GM19397 (cell line): ENCODE data around the gene TMEM130.

ENCODE experiments used
- ATAC-seq: cut with Tn5 transposase; IDR thresholded peaks from one replicate; pipeline ENCODE4 v1.9.1; 2021; ENCODE audit warnings: mild to moderate bottlenecking, moderate library complexity; ENCODE audit not compliant: unreplicated experiment

The TMEM130 gene, protein sequence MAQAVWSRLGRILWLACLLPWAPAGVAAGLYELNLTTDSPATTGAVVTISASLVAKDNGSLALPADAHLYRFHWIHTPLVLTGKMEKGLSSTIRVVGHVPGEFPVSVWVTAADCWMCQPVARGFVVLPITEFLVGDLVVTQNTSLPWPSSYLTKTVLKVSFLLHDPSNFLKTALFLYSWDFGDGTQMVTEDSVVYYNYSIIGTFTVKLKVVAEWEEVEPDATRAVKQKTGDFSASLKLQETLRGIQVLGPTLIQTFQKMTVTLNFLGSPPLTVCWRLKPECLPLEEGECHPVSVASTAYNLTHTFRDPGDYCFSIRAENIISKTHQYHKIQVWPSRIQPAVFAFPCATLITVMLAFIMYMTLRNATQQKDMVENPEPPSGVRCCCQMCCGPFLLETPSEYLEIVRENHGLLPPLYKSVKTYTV

DNA sequence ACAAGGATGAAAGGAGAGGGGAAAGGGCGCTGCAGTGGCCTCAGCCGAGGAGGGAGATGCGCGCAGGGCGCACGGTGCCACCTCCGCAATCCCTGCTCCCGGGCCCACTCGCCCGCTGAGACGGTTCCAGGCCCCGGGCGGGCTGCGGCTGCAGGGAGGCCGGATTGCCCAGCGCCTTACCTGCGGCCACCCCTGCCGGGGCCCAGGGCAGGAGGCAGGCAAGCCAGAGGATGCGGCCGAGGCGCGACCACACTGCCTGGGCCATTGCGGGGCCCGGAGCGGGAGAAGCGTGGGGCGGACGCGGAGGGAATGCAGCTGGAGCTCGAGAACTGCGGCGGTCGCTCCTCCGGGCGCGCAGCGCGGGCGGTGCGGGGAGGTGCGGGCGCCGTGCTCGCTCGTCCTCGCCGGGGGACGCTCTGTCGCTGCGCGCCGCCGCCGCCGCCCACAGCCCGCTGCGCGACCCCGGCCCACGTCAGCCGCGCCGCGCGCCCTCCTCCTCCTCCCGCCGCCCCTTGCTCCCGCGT, at the start of gene TMEM130:
TSS of gene TMEM130 (minus strand) at position 418 of the 524 bp plus-strand sequence. CDS start at position 265, 153 bp downstream.
- ATAC-seq: peak; percentile 22

DNA sequence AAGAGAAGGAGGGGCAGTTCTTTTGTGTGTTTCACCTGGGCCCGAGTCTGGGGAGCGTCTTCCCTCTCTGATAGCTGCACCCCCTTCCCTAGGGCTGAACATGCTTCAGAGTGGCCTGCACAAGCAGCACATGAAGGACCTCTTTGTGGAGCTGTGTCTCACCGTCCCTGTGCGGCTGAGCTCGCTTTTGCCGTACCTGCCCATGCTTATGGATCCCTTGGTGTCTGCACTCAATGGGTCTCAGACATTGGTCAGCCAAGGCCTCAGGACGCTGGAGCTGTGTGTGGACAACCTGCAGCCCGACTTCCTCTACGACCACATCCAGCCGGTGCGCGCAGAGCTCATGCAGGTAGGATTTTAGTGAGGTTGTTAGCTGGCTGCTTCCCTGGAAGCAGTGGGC, 47.5 kb upstream of the TMEM130 start:
- no peak for ATAC-seq

DNA sequence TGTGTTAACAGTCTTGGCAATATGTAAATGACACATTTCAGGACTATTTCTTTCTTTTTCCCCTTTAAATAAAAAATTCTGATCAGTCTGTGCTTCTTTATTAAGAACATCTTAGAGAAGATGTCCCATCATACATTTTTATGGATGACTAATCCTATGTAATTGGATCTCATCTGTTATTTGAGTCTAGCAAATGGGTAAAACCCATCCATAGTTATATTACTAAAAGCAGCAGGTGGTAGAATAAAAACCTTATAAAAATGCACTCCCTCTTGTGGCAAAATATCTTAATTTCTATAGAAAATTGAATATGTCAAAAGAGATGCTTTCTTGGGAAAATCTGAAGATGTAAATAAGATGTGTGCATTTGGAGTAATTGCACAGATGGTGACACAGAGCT, 43.8 kb upstream of the TMEM130 start:
- no peak for ATAC-seq

GRCh38 chr7:98913026-98913425, 43.2 kb upstream of the TMEM130 start:
- no peak for ATAC-seq

GRCh38 chr7:98911916-98912315, 42.1 kb upstream of the TMEM130 start:
- ATAC-seq: no peak

DNA sequence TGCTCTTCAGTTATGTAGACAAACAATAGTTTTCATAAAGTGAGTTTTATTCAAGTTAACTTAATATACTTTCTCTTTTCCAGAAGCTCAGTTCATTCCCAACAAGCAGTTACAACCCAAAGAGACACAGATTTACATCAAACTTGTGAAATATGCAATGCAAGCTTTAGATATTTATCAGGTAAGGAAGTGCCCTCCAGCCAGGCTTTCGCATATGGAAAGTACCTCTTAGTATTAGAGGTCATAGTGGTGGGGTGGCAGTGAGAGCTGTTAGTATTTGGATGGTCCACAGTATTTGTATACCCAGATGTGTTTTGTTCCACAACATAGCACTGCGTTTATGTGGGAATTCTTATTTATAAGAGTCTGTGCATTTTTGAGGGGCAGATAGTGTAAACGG, 40.6 kb upstream of the TMEM130 start:
- no peak for ATAC-seq

DNA sequence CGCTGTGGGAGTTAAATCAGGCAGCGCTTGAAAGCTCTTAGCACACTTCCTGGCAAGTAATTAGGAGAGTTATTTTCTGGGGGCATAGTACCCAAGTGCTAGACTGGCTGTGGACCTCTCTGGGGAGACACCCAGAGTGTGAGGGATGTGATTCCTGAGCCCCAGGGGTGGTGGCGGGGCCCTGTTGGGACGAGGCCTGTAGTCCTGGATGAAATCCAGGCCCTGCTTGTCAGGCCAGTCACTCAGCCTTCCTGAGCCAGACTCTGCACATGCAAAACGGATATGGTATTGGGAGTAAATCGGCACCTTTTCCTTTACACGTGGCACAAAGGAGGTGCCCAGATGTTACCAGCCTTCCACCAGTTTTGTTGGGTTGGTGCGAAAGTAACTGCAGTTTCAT, 39.7 kb upstream of the TMEM130 start:
- no peak for ATAC-seq

DNA sequence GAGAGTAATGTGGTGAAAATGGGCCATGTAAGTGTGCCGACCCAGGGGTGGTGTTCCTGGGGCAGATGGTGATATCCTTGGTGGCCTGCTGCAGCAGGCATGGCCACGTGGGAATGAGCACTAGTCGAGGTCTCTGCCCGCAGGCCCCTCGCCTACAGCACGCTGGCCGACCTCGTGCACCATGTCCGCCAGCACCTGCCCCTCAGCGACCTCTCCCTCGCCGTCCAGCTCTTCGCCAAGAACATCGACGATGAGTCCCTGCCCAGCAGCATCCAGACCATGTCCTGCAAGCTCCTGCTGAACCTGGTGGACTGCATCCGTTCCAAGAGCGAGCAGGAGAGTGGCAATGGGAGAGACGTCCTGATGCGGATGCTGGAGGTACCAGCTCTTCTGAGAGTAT, 38.8 kb upstream of the TMEM130 start:
- no peak for ATAC-seq

DNA sequence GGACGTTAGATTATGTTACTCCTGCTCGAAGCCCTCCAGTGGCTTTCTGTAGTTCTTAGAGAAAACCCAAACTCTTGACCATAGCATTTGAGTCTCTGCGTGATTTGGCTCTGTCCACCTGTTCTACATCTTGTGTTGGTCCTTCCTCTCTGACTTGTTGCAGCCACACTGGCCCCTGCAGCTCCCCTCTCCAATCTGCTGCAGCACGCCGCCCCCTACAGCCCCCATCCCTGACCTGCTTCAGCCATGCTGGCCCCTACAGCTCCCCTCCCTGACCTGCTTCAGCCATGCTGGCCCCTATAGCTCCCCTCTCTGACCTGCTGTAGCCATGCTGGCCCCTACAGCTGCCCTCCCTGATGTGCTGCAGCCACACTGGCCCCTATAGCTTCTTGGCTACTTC, 37.8 kb upstream of the TMEM130 start:
- no peak for ATAC-seq

DNA sequence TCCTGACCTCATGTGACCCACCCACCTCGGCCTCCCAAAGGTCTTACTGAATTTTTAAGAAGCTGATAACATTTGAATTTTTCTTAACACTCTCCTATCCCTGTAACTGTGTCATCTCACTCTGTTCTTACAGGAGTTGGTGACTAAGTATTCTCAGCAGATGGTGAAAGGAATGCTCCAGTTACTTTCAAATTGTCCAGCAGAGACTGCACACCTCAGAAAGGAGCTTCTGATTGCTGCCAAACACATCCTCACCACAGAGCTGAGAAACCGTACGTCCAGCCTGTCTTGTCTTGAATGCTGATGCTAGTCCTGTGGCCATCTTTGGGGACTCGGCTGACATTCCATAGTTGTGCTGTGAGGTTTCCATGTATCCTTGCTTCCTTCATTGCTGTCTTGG, 33.4 kb upstream of the TMEM130 start:
- no peak for ATAC-seq

DNA sequence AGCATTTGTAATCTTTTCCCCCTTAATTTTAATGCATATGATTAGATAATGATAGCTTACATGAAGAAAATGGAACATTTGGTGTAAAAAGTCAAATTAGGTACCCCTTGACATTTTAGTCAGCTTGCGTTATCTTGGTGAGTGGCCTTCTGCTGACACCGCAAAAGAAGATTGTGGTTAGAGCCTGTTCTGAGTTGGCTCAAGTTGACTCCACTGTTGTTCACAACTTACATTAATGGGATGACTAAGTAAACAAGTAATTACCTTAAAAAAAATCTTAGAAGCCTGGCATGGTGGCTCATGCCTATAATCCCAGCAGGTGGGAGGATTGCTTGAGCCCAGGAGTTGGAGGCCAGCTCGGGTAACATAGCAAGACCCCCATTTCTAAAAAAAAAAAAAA, 32.7 kb upstream of the TMEM130 start:
- no peak for ATAC-seq

DNA sequence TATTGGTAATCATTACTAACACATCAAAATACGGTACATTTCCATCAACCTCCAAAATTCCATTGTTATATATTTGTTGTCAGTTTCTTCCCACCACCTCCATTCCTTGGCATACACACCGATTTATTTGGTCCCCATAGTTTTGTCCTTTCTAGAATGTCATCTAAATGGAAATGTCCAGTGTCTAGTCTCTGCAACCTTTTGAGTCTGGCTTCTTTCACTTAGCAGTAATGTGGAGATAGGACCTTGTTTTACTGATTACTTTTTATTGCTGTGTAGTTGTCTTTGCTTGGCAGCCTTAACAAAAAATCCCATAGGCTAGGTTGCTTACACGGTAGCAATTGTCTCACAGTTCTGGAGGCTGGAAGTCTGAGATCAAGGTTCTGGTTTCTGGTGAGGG, 31.0 kb upstream of the TMEM130 start:
- ATAC-seq: no peak

- no peak for ATAC-seq
Measured at GRCh38 chr7:98899816-98900215, 30.0 kb upstream of the TMEM130 start.

DNA sequence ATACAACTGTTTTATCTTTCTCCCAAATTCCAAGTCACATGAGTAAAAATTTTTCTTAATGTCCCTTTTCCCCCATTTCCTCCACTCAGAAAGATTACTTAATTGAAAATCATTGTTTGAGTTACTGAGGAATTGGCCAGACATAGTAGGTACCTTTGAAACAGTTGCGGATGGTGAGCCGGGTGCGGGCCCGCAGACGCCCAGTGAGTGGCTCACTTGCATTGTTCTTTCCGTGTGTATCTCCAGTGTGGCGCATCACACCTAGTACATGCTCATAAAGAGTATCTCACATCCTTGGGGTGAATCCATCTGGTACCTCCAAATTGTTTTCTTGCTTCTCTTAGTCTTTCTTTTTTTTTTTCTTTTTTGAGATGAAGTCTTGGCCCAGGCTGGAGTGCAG, 22.8 kb upstream of the TMEM130 start:
- ATAC-seq: no peak

DNA sequence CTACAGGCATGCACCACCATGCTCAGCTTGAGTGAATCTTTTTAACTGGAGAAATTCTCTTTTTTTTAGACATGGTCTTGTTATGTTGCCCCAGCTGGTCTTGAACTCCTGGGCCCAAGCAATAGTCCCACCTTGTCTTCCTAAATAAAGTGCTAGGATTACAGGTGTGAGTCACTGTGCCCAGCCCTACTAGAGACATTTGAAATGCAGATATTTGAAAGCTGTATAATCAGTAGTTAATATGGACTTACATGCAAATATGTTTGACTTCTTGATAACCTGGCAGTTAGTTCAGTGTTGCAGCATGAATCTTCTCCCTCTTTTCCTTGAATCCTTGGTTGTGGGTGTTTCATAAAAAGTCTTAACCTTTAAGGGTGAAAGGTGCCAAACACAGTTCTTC, 17.2 kb upstream of the TMEM130 start:
- no peak for ATAC-seq

GRCh38 chr7:98884416-98884815, 14.6 kb upstream of the TMEM130 start:
- no peak for ATAC-seq

GRCh38 chr7:98881561-98882315, 11.9 kb upstream of the TMEM130 start:
- ATAC-seq: no peak

GRCh38 chr7:98880485-98880884, 10.7 kb upstream of the TMEM130 start:
- no peak for ATAC-seq

GRCh38 chr7:98879979-98880315, 10.1 kb upstream of the TMEM130 start:
- no peak for ATAC-seq

- ATAC-seq: peak; percentile 56
Measured at GRCh38 chr7:98879198-98879978, 9.6 kb upstream of the TMEM130 start.
